SU-DHL-6 (cell line): ENCODE measurements around the gene ATRN.

Source experiments
- EZH2phosphoT487 ChIP-seq: fragments of 200-600 bp; sonication (generic), shearing (Covaris generic); conservative IDR thresholded peaks from 2 replicates; pipeline ENCODE4 v1.6.1; 2018; ENCODE audit warnings: mild to moderate bottlenecking, antibody characterized with exemption, low read length, moderate library complexity, mixed read lengths
- TF ChIP-seq, protein P1 (sequence below): fragments of 200-600 bp; sonication (generic); IDR thresholded peaks from one replicate; pipeline ENCODE4 v1.5.1; 2017; ENCODE audit warnings: antibody characterized with exemption, mild to moderate bottlenecking, low read length, moderate library complexity; ENCODE audit not compliant: insufficient read depth, poor library complexity, severe bottlenecking

DNA sequence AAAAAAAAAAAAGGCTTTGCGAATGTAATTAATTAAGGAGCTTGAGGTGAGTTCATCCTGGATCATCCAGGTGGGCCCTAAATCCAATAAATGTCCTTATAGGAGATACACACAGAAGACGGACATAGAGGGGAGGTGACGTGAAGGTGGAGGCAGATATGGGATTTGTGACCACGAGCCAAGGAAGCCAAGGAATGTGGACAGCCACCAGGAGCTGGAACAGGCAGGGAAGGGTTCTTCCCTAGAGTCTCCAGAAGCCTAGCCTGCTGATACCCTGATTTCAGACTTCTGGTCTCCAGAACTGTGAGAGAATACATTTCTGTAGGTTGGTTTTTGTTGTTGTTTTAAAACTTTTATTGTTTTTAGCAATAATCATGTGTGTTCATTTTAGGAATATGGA is 6.7 kb upstream of the ATRN start:
- TF ChIP-seq, protein P1, sequence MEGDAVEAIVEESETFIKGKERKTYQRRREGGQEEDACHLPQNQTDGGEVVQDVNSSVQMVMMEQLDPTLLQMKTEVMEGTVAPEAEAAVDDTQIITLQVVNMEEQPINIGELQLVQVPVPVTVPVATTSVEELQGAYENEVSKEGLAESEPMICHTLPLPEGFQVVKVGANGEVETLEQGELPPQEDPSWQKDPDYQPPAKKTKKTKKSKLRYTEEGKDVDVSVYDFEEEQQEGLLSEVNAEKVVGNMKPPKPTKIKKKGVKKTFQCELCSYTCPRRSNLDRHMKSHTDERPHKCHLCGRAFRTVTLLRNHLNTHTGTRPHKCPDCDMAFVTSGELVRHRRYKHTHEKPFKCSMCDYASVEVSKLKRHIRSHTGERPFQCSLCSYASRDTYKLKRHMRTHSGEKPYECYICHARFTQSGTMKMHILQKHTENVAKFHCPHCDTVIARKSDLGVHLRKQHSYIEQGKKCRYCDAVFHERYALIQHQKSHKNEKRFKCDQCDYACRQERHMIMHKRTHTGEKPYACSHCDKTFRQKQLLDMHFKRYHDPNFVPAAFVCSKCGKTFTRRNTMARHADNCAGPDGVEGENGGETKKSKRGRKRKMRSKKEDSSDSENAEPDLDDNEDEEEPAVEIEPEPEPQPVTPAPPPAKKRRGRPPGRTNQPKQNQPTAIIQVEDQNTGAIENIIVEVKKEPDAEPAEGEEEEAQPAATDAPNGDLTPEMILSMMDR: no peak
- no peak for TF ChIP-seq EZH2phosphoT487
